GM19372 (cell line): ENCODE data around the gene ANKS1B.

Experiments
- ATAC-seq: cut with Tn5 transposase; IDR thresholded peaks from one replicate; pipeline ENCODE4 v1.9.1; 2021; ENCODE audit warnings: mild to moderate bottlenecking, low read depth, moderate library complexity; ENCODE audit not compliant: unreplicated experiment

ANKS1B gene

GRCh38 chr12:99966429-99966828 lies 18.3 kb downstream of the ANKS1B start:
- ATAC-seq = no peak

GRCh38 chr12:99960311-99960710 lies 24.4 kb downstream of the ANKS1B start:
- no peak for ATAC-seq

- no peak for ATAC-seq
Measured at GRCh38 chr12:99959549-99960170, 25.1 kb downstream of the ANKS1B start.

- ATAC-seq = no peak
Measured at GRCh38 chr12:99957866-99958466, 26.8 kb downstream of the ANKS1B start.

GRCh38 chr12:99954724-99955123 lies 30.0 kb downstream of the ANKS1B start:
- no peak for ATAC-seq

GRCh38 chr12:99948370-99948769 lies 36.4 kb downstream of the ANKS1B start:
- no peak for ATAC-seq

GRCh38 chr12:99946131-99946530 lies 38.6 kb downstream of the ANKS1B start:
- ATAC-seq = no peak

GRCh38 chr12:99935608-99936007 lies 49.1 kb downstream of the ANKS1B start:
- no peak for ATAC-seq

- ATAC-seq = no peak
Measured at GRCh38 chr12:99926511-99927169, 58.1 kb downstream of the ANKS1B start.

- no peak for ATAC-seq
Measured at GRCh38 chr12:99920353-99920960, 64.3 kb downstream of the ANKS1B start.

GRCh38 chr12:99917711-99918402 lies 66.9 kb downstream of the ANKS1B start:
- ATAC-seq = no peak

GRCh38 chr12:99916555-99916954 lies 68.2 kb downstream of the ANKS1B start:
- no peak for ATAC-seq

- no peak for ATAC-seq
Measured at GRCh38 chr12:99915251-99916082, 69.3 kb downstream of the ANKS1B start.

GRCh38 chr12:99914206-99914605 lies 70.5 kb downstream of the ANKS1B start:
- ATAC-seq = no peak

- ATAC-seq = no peak
Measured at GRCh38 chr12:99911967-99912366, 72.8 kb downstream of the ANKS1B start.

- ATAC-seq = no peak
Measured at GRCh38 chr12:99911081-99911480, 73.7 kb downstream of the ANKS1B start.

- no peak for ATAC-seq
Measured at GRCh38 chr12:99910342-99910741, 74.4 kb downstream of the ANKS1B start.

GRCh38 chr12:99906786-99907579 lies 77.8 kb downstream of the ANKS1B start:
- no peak for ATAC-seq

GRCh38 chr12:99901181-99901580 lies 83.6 kb downstream of the ANKS1B start:
- no peak for ATAC-seq
